Right ventricle myocardium superior (tissue), 1 donor: Measurements from ENCODE around the gene CENPO. TPM values are rescaled to one million over a fixed set of nuclear protein-coding genes. Genes with fewer than 3 reads are reported as not detected.
"Not testable (repeated sequence)": the region's sequence is repeated elsewhere in the genome, so short reads cannot be mapped to it uniquely, and the experiment has no call there.

Experiments
- ATAC-seq: fragments of 200-7000 bp; cut with Tn5 transposase; one replicate; pipeline ENCODE4 v1.9.1; 2020; ENCODE audit warnings: mild to moderate bottlenecking; ENCODE audit not compliant: poor library complexity
- DNase-seq: peaks from one replicate; pipeline ENCODE4 v3.0.0-alpha.2; 2020
- intact Hi-C: fragments of 100-400 bp; cut with DNase I; formaldehyde crosslinking; loops from one replicate; pipeline ENCODE4 v1.11.2; 2022
- total RNA-seq: library from RNA; stranded (reverse); fragmentation: NEBNext Ultra II Directional; extraction: Animal tissue kit (Norgen Biotek cat#: 25700); gene quantifications from one replicate; pipeline ENCODE4 v1.2.1, GENCODE V29; 2021
- donor health status: DM: no; HTN: yes; CAD: no; lungs with severe emphysema.

CENPO gene
- total RNA-seq, 1 donor from 2014 or later, result 2.2 TPM

GRCh38 chr2:24783641-24784040 is 9.6 kb upstream of the CENPO start:
- intact Hi-C loops, result no loop called here
- DNase-seq, result no peak
- no peak for ATAC-seq

DNA sequence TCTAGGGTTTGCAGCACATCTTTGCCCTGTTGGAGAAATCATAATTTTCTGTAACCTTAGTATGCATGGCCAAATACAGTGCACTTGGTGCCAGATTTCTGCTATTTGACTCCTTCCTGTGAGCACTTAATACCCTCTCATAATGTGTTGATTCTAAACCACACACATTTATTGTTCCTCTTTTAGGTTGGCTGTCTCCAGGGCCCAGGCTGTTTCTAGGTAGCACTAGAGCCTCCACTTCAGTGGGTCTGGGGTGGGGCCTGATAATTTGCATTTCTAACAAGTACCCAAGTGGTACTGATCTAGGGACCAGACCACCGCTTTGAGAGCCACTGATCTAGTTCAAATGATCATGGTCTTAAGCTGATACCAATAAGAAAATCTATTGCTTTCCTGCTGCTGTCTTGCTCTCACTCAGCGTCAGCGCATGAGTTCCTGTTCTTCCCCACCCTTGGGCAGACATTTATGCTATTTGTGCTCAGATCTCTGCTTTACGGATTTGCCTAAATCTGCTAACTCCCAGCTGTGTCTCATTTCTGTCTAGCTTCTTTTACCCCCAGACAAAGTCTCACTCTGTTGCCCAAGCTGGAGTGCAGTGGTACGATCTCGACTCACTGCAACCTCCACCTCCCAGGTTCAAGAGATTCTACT is 7.4 kb upstream of the CENPO start:
- peak; percentile 41 for ATAC-seq
- DNase-seq, result no peak
- intact Hi-C loops, result no loop called here

- intact Hi-C loops, result no loop called here
- ATAC-seq (no peak), DNase-seq (no peak)
These were observed 5.7 kb upstream of the CENPO start for GRCh38 chr2:24787532-24787931.

DNA sequence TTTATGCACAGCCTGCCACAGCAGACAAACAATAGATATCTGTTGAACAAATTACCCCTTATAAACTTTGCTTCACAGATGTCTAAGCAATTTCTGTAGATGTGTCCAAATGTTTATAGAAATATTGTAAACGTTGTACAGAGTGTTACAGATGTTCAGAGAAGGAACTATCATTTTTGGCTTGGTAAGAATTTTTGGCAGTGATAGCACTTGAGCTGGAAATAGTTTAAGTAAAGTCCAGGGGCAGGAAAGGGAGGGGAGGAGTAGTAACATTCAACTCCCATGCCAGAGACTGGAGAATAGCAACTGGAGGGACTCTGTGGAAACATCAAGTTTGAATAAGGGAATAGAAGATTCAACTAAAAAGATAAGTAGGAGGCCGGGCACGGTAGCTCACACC is 4.4 kb upstream of the CENPO start:
- ATAC-seq, result no peak
- intact Hi-C loops, result no loop called here
- no peak for DNase-seq

DNA sequence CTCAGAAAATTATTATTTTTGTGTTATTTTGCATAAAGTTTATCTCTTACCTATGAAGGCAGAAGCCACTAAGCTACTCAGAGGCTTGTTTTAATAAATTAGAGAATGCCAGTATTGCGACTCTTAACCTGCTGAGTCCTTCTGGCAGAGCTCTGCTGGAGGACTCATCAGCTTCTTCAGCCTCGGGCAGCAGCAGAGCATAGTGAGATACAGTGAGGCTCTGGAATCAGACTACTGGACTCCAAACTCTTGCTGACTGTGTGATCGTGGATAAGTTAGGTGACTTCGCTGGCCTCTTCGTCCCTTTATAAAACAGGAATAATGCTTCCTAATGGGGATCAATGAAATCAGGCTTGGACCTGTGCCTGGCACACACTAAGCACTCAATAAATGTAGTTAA is 1.8 kb upstream of the CENPO start:
- ATAC-seq (no peak), DNase-seq (no peak)
- intact Hi-C loops, result loop anchor here (5.0 kb wide), 1 partner anchor 299 kb away; the partner anchor contains the start of gene NCOA1

DNA sequence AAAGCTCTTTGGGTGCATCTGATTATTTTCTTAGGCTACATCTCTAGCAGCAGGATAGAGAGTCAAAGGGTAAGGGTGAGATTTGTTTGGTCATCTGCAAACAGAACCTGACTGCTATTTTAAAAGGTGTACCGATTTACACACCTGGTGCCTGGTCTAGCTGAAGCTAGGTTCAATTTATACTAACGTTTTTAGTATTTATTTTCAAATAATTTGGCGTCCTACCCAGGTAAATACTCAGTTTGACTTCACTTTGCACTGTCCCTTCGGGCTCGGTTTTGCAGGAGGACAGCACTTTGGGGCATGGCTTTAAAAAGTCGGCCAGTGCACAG is 717 bp upstream of the CENPO start:
- intact Hi-C loops, result loop anchor here (5.0 kb wide), 1 partner anchor 300 kb away; the partner anchor contains the start of gene NCOA1
- DNase-seq (no peak), ATAC-seq (no peak)

DNA sequence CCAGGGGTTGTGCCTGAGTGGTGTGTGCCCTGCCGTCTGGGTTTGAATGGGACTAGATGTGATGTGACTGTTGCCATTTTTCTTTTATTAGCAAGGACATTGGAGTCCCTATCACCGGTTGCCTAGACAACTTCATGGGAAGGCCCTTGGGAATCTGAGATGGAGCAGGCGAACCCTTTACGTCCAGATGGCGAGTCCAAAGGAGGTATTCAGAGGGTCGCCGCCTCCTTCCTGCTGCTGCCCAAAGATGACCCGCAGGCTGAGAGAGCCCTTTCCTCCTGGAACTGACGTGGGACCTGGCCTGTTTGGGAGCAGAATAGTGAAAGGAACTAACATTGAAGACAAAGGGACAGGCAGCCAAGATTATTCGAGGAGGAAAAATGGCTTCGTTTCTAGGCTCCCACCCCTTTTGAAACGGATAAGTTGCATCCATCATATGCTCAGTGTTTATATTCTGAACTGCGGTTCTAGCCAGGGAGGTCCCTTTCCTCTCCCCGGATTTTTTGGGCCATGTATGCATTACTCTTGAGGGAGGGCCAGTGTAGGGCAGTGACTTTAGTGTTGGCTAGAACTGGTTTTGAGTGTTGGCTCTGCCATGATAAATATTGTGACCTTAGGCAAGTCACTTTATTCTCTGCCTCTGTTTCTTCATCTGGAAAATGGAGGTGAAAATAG is 673 bp downstream of the CENPO start:
- DNase-seq (no peak), ATAC-seq (no peak)
- intact Hi-C loops, result loop anchor here (5.0 kb wide), 1 partner anchor 302 kb away; the partner anchor contains the start of gene NCOA1

DNA sequence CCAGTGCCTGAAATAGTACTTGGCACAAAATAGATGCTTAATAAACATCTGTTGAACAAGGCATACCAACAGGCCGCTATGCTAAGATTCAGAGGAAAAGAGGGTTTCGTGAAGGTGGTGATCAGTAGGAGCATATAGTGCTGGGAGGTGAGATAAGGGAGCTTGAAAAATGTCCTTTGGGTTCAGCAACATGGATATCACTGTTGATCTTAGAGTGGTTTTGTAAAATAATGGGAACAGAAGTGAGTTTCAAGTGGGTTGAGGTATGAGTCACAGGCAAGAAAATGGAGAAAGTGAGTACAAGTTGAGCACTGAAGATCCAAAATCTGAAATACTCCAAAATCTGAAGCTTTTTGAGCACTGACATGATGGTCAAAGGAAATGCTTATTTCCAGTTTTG is 4.4 kb downstream of the CENPO start:
- intact Hi-C loops, result no loop called here
- no peak for ATAC-seq
- DNase-seq, result no peak

DNA sequence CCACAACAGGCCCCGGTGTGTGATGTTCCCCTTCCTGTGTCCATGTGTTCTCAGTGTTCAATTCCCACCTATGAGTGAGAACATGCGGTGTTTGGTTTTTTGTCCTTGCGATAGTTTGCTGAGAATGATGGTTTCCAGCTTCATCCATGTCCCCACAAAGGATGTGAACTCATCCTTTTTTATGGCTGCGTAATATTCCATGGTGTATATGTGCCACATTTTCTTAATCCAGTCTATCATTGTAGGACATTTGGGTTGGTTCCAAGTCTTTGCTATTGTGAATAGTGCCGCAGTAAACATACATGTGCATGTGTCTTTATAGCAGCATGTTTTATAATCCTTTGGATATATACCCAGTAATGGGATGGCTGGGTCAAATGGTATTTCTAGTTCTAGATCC is 7.3 kb downstream of the CENPO start:
- DNase-seq, intact Hi-C loops, ATAC-seq: not testable (repeated sequence)

GRCh38 chr2:24805811-24806660 is 12.8 kb downstream of the CENPO start:
- DNase-seq, intact Hi-C loops, ATAC-seq: not testable (repeated sequence)

DNA sequence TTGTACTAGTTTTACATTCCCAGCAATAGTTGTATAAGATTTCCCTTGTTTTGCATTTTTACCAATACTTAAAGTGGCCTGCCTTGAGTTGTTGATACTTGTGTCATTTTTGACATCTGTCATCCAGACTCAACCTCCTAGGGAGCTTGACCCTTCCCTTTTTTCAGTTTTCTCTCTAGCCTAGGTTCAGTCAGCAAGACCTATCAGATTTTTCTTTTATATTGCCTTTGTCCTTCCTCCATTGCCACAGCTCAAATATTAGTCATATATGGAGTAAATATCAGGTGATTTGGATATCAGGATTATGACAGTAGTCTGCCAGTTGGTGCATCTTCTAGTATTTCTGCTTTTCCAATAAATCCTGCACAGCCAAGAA is 13.4 kb downstream of the CENPO start:
- intact Hi-C loops, result no loop called here
- ATAC-seq, result no peak
- DNase-seq, result no peak

- DNase-seq (no peak), ATAC-seq (no peak)
- intact Hi-C loops, result no loop called here
These were observed 16.2 kb downstream of the CENPO start for GRCh38 chr2:24809316-24810007.

GRCh38 chr2:24813691-24814137 is 20.5 kb downstream of the CENPO start:
- ATAC-seq (no peak), DNase-seq (no peak)
- intact Hi-C loops, result no loop called here

- intact Hi-C loops, result no loop called here
- DNase-seq, result no peak
- no peak for ATAC-seq
These were observed 21.3 kb downstream of the CENPO start for GRCh38 chr2:24814516-24814915.

DNA sequence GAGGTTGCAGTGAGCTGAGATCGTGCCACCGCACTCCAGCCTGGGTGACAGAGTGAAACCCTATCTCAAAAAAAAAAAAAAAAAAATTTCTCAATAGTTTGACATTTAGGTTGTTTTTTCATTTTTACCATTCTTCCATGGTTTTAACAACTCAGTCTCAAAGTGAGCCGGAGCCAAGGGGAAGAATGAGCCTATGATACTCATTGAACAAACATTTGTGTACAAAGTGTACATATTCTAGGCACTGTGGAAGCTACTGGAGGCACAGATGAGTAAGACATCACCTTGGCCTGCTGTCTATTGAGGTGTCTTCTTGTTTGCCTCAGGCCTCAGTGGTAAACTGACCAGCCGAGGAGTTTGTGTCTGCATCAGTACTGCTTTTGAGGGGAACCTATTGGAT is 21.9 kb downstream of the CENPO start:
- intact Hi-C loops, result no loop called here
- ATAC-seq, result no peak
- DNase-seq, result no peak

GRCh38 chr2:24816404-24816803 is 23.2 kb downstream of the CENPO start:
- intact Hi-C loops, result no loop called here
- DNase-seq (no peak), ATAC-seq (no peak)

DNA sequence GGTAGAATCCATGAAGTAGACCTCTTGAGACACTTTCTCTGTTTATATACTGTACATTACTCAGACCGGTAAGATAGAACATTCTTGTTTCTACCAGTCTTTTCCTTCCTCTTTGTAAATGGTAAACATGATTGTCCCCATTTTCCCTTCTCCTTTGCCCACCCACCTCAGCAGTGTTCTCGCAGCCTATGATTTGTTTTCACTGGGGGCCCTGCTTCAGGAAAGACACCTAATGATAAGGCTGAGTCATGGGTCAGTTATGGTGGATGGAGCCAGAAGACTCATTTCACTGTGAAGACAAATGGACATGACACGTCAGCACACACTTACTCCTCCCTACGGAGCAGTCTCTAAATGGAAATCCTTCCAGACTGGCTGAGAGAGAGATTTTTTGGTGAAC is 23.7 kb downstream of the CENPO start:
- ATAC-seq (no peak), DNase-seq (no peak)
- intact Hi-C loops, result no loop called here

DNA sequence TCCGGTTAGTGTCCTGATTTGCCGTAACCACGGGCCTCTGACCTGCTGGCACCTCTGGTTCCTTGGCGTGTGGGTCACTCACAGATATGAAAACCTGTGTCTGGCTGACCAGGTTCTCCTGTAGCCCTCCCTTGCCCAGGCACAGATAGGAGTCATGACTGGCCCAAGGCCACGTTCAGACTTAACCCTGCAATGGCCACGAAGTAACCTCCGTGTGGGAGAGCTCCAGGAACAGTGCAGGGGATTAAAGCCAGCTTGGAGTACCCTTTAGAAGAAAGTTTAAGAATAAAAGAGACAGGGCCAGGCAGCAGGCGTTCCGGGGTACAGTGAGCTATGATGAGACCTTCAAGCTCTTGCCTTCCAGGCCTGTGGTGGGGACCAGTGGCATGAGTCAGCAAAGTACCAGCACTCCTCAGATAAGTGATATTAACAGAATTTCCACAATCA is 25.5 kb downstream of the CENPO start:
- no peak for DNase-seq
- intact Hi-C loops, result no loop called here
- ATAC-seq, result peak; percentile 51
